SKM-1 (cell line): ENCODE measurements around the gene BABAM2.
"Not testable (repeated sequence)": the region's sequence is repeated elsewhere in the genome, so short reads cannot be mapped to it uniquely, and the experiment has no call there.

Experiments used
- DNase-seq: peaks from one replicate; lab custom pipeline; 2025; ENCODE audit not compliant: unreplicated experiment; lab: John Stamatoyannopoulos, UW

The BABAM2 gene

GRCh38 chr2:27878825-27879224 is 11.7 kb upstream of the BABAM2 start:
- DNase-seq, result no peak

DNA sequence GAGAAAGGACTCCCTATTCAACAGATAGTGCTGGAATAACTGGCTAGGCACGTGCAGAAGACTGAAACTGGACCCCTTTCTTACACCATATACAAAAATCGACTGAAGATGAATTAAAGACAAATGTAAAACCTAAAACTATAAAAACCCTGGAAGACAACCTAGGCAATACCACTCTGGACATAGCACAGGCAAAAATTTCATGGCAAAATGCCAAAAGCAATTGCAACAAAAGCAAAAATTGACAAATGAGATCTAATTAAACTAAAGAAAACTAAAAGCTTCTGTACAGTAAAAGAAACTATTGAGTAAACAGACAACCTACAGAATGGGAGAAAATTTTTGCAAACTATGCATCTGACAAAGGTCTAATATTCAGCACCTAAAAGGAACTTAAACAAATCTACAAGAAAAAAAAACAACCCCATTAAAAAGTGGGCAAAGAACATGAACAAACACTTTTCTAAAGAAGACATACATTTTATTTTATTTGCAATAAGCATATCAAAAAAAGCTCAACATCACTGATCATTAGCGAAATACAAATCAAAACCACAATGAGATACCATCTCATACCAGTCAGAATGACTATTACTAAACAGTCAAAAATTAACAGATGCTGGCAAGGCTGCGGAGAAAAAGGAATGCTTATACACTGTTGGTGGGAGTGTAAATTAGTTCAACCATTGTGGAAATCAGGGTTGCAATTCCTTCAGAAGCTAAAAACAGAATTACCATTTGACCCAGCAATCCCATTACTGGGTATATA is 8.5 kb upstream of the BABAM2 start:
- not testable (repeated sequence) for DNase-seq

DNA sequence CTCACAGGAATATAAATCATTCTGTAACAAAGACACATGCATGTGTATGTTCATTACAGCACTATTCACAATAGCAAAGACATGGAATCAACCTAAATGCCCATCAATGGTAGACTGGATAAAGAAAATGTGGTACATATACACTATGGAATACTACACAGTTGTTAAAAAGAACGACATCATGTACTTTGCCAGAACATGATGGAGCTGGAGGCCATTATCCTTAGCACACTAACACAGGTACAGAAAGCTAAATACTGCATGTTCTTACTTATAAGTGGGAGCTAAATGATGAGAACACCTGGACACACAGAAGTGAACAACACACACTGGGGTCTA is 8.0 kb upstream of the BABAM2 start:
- DNase-seq, result not testable (repeated sequence)

DNA sequence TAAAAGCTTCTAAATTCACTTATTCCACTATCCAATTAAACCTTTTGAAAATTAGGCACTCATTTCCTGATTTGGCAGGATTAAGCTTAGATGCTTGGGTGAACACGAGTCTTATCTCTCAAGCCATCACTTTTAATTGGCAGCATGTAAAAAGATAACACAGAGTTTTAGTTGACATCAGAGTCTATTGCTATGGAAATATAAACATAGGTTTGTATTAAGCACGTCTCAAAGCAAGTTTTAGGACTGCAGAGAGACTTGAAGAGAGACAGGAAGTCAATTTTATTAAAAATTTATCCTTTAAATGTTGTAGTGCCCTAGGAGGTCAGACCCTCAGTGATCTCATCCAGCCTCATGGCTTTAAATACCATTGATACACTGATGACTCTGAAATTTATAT is 5.9 kb upstream of the BABAM2 start:
- DNase-seq, result no peak

GRCh38 chr2:27885234-27885633 is 5.3 kb upstream of the BABAM2 start:
- DNase-seq, result no peak

DNA sequence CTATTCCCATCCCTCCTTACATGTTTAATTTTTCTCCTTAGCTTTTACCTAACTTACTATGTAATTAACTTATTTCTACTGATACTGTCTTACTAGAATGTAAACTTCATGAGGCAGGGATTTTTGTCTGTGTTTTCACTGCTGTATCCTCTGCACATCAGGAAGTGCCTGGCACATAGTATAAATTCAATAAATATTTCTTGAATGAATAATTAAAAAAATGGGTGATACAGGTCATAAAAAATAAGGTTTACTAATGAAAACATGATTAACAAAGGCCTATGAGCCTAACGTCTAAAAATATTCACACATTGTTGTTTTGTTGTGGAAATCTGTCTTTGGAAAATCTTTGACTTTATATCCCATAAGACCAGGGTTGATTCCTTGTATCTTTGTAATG is 4.9 kb upstream of the BABAM2 start:
- no peak for DNase-seq

- DNase-seq, result no peak
Measured at GRCh38 chr2:27886322-27886721, 4.2 kb upstream of the BABAM2 start.

DNA sequence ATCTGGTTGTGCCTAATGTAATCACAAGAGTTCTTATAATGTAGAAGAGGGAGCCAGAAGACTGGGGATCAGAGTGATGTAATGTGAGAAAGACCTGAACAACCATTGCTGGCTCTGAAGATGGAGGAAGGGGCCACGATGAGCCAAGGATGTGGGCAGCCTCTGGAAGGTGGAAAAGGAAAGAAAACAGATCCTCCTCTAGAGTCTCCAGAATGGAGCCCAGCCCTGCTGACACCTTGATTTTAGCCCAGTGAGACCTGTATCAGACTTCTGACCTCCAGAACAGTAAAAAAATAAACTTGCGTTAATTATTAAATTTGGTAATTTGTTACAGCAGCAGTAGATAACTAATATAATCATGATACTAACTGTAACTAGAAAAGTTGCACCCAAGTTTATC is 3.4 kb upstream of the BABAM2 start:
- no peak for DNase-seq

- no peak for DNase-seq
Measured at GRCh38 chr2:27887830-27888229, 2.7 kb upstream of the BABAM2 start.

GRCh38 chr2:27888790-27889189 is 1.7 kb upstream of the BABAM2 start:
- no peak for DNase-seq

DNA sequence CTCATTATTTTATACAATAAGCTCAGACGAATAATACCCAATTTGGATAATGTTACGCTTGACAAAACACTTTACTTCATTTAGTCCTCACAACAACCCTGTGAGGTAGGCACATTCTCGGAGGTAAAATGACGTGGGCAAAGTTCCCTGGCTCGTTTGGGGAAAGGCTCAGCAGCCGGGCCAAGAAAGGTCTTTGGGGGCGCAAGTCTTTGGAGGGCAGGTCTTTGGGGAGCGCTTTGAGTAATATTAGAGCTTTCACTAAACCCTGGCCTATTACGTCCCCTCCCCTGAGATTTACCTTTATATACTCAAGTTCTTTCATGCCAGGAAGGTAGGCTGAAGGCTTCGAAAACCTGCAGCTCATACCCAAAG is 769 bp upstream of the BABAM2 start:
- DNase-seq, result no peak

DNA sequence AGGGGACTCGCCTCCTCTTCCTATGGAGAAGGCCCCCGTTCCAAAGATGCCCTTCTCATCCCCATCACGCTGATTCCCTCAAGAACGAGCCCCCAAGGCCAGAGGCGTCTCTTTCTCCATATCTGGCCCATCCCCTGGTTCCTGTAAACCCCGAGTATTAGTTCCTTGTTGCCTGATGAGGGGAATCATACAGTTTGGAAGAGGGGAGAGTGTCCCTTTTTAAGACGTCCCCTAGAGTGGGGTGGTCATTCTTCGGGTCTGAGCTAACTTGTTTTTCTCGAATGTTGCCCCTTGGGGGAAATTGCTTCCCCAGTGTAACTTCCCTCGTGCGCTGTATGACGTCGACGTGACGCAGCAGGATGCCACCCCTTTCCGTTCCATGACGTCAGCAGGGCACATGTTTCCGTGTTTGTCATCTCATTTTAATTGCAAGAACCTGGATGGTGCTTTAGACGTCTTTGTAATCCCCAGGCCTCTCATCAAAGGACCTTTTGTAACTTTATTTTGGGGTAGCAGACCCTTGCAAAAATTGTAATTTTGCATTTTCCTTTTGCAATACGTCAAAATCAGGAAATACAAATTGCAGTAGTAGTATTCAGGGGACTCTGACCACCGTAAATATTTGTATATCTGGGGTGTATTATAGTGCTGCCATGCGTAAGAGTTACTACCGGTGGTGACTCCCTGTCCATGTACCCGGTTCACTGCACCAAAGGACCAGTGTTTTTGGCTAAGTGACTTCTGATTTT is 569 bp downstream of the BABAM2 start:
- no peak for DNase-seq

- no peak for DNase-seq
Measured at GRCh38 chr2:27891673-27892105, 1.2 kb downstream of the BABAM2 start.

GRCh38 chr2:27893006-27893405 is 2.5 kb downstream of the BABAM2 start:
- no peak for DNase-seq

DNA sequence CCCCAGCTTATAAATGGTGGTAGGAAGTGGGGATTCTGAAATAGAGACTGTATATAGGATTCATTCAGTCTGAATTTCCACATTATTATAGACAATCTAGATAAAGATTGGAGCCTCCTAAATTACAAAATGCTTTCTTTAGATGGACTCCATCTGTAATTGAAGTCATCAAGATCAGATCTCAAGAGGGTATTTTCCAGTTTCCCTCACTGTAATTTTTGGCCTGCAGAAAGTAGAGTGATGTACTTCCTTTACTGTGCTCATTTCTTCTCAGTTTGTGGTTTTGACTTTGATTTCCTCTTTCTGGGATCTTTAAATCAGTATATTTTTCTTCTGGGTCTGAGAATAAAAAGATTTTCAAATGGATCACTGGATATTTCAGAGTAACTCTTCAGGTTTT is 7.2 kb downstream of the BABAM2 start:
- no peak for DNase-seq

GRCh38 chr2:27901234-27901633 is 10.7 kb downstream of the BABAM2 start:
- DNase-seq, result no peak

DNA sequence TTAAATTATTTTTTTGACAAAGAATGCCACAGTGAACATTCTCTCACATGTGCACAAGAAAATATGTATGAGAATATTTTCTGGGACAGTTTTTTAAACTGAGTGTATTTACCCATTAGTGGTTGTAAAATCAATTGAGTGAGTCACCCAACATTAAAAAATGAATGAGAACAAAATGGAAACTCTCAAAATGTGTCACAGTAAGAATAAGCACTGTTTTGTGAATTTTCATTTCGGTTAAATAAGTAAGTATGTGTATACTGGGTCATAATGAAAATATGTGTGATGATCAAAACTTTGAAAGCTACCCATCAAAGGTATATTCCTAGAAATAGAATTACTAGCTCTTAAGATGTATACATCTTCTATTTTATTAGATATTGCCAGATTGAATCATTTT is 11.6 kb downstream of the BABAM2 start:
- DNase-seq, result no peak

- DNase-seq, result no peak
Measured at GRCh38 chr2:27903018-27903417, 12.5 kb downstream of the BABAM2 start.

GRCh38 chr2:27903649-27904404 is 13.3 kb downstream of the BABAM2 start:
- no peak for DNase-seq

DNA sequence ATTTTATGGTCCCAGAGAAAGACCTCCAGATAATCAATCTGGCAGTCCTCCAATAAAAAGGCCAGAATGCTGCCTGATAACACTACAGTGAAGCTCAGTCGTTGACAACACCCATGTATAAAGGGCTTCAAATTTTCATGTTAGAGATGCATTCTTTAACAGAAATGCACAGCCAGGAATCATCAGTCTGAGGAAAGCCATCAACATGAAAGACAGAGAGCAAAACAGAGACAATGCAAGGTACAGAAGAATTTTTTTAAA is 13.8 kb downstream of the BABAM2 start:
- DNase-seq, result no peak

DNA sequence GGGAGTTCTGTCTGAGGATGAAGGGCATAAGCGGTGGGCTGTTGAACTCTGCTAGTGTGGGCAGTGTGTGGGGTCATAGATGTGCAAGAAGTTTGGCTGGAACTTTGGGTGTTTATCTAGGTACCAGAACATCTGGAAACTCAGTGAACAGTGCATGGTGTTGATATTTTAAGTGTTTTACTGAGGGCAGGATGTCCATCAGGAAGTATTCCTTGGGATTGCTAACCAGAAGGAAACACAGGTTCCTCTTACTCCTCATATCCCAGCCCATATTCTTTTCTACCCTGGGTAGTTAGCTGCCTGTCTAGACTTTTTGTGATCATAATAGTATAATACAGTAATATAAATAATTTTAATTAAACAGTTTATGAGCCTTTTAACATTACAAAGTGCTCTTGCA is 15.5 kb downstream of the BABAM2 start:
- no peak for DNase-seq

- no peak for DNase-seq
Measured at GRCh38 chr2:27907547-27907946, 17.0 kb downstream of the BABAM2 start.
